ENCODE data around the gene PBRM1.
"Not testable (repeated sequence)": the region's sequence is repeated elsewhere in the genome, so short reads cannot be mapped to it uniquely, and the experiment has no call there.

PBRM1 gene

GRCh38 chr3:52703341-52703740 is 17.6 kb upstream of the PBRM1 start:
- no peak for DNase-seq

- no peak for DNase-seq
These were observed 11.9 kb upstream of the PBRM1 start for GRCh38 chr3:52697632-52697965.

GRCh38 chr3:52696830-52697631 is 11.3 kb upstream of the PBRM1 start:
- no peak for DNase-seq

- no peak for DNase-seq
These were observed 10.3 kb upstream of the PBRM1 start for GRCh38 chr3:52695798-52696671.

- DNase-seq = no peak
These were observed 8.9 kb upstream of the PBRM1 start for GRCh38 chr3:52694528-52695189.

- DNase-seq = no peak
These were observed 7.4 kb upstream of the PBRM1 start for GRCh38 chr3:52693071-52693470.

GRCh38 chr3:52690560-52690959 is 4.8 kb upstream of the PBRM1 start:
- no peak for DNase-seq

GRCh38 chr3:52689151-52689550 is 3.4 kb upstream of the PBRM1 start:
- DNase-seq = no peak

GRCh38 chr3:52688266-52688665 is 2.6 kb upstream of the PBRM1 start:
- DNase-seq = no peak

GRCh38 chr3:52685285-52685708 is 416 bp downstream of the PBRM1 start:
- DNase-seq = peak; percentile 73

- no peak for DNase-seq
These were observed 1.5 kb downstream of the PBRM1 start for GRCh38 chr3:52684184-52684583.

GRCh38 chr3:52683611-52684010 is 2.1 kb downstream of the PBRM1 start:
- DNase-seq = no peak

GRCh38 chr3:52682016-52682415 is 3.7 kb downstream of the PBRM1 start:
- DNase-seq = no peak

GRCh38 chr3:52681596-52681995 is 4.1 kb downstream of the PBRM1 start:
- DNase-seq = no peak

- DNase-seq = no peak
These were observed 5.9 kb downstream of the PBRM1 start for GRCh38 chr3:52679811-52680210.

GRCh38 chr3:52679199-52679538 is 6.5 kb downstream of the PBRM1 start:
- DNase-seq = no peak

- no peak for DNase-seq
These were observed 7.2 kb downstream of the PBRM1 start for GRCh38 chr3:52678265-52679198.

GRCh38 chr3:52676201-52676600 is 9.5 kb downstream of the PBRM1 start:
- not testable (repeated sequence) for DNase-seq

- no peak for DNase-seq
These were observed 14.0 kb downstream of the PBRM1 start for GRCh38 chr3:52671676-52672075.

GRCh38 chr3:52670621-52671521 is 14.8 kb downstream of the PBRM1 start:
- DNase-seq = no peak

- DNase-seq = no peak
These were observed 22.6 kb downstream of the PBRM1 start for GRCh38 chr3:52663098-52663497.

GRCh38 chr3:52660046-52660445 is 25.7 kb downstream of the PBRM1 start:
- DNase-seq = no peak
